ENCODE data around the gene EHBP1. TPM values are rescaled to one million over a fixed set of nuclear protein-coding genes. Genes with fewer than 3 reads are reported as not detected.

The EHBP1 gene
- polyA plus RNA-seq, 1 of the 3 experiments (the other 2 are of a cell fraction), result 62.7 TPM

DNA sequence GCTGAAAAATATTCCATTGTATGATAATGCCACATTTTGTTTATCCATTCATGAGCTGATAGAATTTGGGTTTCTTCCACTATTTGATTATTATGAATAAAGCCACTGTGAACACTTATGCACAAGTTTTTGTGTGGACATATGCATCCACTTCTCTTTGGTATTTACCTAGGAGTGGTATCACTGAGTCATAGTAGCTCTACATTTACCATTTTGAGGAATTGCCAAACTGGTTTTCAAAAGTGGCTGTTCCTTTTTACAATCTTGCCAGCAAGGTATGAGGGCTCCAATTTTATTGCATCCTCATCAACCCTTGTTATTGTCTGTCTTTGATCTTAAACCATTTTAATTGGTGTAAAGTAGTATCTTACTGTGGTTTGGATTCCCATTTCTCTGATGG, 13.3 kb upstream of the EHBP1 start:
- no peaks in the 10 kb centered on the region for H4K20me1 ChIP-seq (ENCODE audit: insufficient read depth)
- ChIA-PET CTCF (no interaction called here), POLR2A (no interaction called here)
- no peak overlapping the region for H3K4me2 ChIP-seq
- H3K4me1 ChIP-seq (ENCODE audit: control insufficient read depth in 1 of 2, insufficient read depth in 2 of 2, low read depth in 1 of 2, low read length in 1 of 2), result peaks cover 0 to 4% of the 10 kb centered on the region in 2 experiments; a peak in 1 of 4 replicates
- DNase-seq, result no peak
- H3K27me3 ChIP-seq (ENCODE audit: insufficient read depth), result no peaks in the 10 kb centered on the region
- H3K4me3 ChIP-seq (ENCODE audit: low read depth in 2 of 2, low read length in 1 of 2), result no peak overlapping the region
- H3K9me3 ChIP-seq, result no peaks in the 10 kb centered on the region
- TF ChIP-seq EP300 (IDR thresholded peaks at IDR 0.05; ENCODE audit: borderline replicate concordance in 1 of 2, low read depth in 1 of 2, low read length in 1 of 2) (no peak), PBX3 (IDR thresholded peaks at IDR 0.05) (no peak), USF2 (IDR thresholded peaks at IDR 0.05; ENCODE audit: borderline replicate concordance, low read depth, low read length) (no peak), RAD21 (IDR thresholded peaks at IDR 0.05; ENCODE audit: low read length) (no peak), RFX5 (IDR thresholded peaks at IDR 0.05; ENCODE audit: low read length) (no peak), TCF12 (IDR thresholded peaks at IDR 0.05) (no peak), SMC3 (IDR thresholded peaks at IDR 0.05; ENCODE audit: low read depth, low read length) (no peak), NFIC (IDR thresholded peaks at IDR 0.05; ENCODE audit: borderline replicate concordance) (no peak), MAX (IDR thresholded peaks at IDR 0.05; ENCODE audit: low read depth) (no peak)
- TF ChIP-seq, protein P1, sequence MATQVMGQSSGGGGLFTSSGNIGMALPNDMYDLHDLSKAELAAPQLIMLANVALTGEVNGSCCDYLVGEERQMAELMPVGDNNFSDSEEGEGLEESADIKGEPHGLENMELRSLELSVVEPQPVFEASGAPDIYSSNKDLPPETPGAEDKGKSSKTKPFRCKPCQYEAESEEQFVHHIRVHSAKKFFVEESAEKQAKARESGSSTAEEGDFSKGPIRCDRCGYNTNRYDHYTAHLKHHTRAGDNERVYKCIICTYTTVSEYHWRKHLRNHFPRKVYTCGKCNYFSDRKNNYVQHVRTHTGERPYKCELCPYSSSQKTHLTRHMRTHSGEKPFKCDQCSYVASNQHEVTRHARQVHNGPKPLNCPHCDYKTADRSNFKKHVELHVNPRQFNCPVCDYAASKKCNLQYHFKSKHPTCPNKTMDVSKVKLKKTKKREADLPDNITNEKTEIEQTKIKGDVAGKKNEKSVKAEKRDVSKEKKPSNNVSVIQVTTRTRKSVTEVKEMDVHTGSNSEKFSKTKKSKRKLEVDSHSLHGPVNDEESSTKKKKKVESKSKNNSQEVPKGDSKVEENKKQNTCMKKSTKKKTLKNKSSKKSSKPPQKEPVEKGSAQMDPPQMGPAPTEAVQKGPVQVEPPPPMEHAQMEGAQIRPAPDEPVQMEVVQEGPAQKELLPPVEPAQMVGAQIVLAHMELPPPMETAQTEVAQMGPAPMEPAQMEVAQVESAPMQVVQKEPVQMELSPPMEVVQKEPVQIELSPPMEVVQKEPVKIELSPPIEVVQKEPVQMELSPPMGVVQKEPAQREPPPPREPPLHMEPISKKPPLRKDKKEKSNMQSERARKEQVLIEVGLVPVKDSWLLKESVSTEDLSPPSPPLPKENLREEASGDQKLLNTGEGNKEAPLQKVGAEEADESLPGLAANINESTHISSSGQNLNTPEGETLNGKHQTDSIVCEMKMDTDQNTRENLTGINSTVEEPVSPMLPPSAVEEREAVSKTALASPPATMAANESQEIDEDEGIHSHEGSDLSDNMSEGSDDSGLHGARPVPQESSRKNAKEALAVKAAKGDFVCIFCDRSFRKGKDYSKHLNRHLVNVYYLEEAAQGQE (IDR thresholded peaks at IDR 0.05; ENCODE audit: low read depth, low read length), result no peak
- no peaks in the 10 kb centered on the region for H3K36me3 ChIP-seq (replicated peaks in 1 of 2; ENCODE audit: control insufficient read depth in 1 of 2, insufficient read depth in 2 of 2, low read length in 1 of 2)
- H3K79me2 ChIP-seq (ENCODE audit: insufficient read depth), result no peaks in the 10 kb centered on the region
- peaks cover 16% of the 10 kb centered on the region for H3F3A ChIP-seq (replicated peaks; ENCODE audit: insufficient read depth)
- no peak overlapping the region for H3K27ac ChIP-seq (ENCODE audit: low read depth in 2 of 2, low read length in 1 of 2)
- H3K9ac ChIP-seq, result no peak overlapping the region
- no peak overlapping the region for H2AFZ ChIP-seq (ENCODE audit: low read depth)
- no peaks in the 10 kb centered on the region for H3K9me2 ChIP-seq

GRCh38 chr2:62698653-62699052, 6.9 kb upstream of the EHBP1 start:
- CTCF ChIA-PET, result interaction anchor here (1.2 kb wide), 1 partner anchor 12 kb away, joined by 3 read pairs; no protein-coding TSS in a partner anchor
- Histone ChIP-seq H3K36me3 (replicated peaks in 1 of 2; ENCODE audit: control insufficient read depth in 1 of 2, insufficient read depth in 2 of 2, low read length in 1 of 2) (no peaks in the 10 kb centered on the region), H4K20me1 (ENCODE audit: insufficient read depth) (no peaks in the 10 kb centered on the region), H3K9ac (no peak overlapping the region), H3K4me2 (no peak overlapping the region), H3K27ac (ENCODE audit: low read depth in 2 of 2, low read length in 1 of 2) (no peak overlapping the region), H3K27me3 (ENCODE audit: insufficient read depth) (no peaks in the 10 kb centered on the region), H3K9me3 (no peaks in the 10 kb centered on the region), H2AFZ (ENCODE audit: low read depth) (no peak overlapping the region), H3K4me1 (ENCODE audit: control insufficient read depth in 1 of 2, insufficient read depth in 2 of 2, low read depth in 1 of 2, low read length in 1 of 2) (no peaks in the 10 kb centered on the region), H3K4me3 (ENCODE audit: low read depth in 2 of 2, low read length in 1 of 2) (no peak overlapping the region), H3F3A (replicated peaks; ENCODE audit: insufficient read depth) (no peaks in the 10 kb centered on the region), H3K79me2 (ENCODE audit: insufficient read depth) (no peaks in the 10 kb centered on the region), H3K9me2 (no peaks in the 10 kb centered on the region)
- POLR2A ChIA-PET, result no interaction called here
- WGBS (ENCODE audit: low lambda C conversion rate), result 86% methylated on average over 1 of the region's 1 CpG
- DNase-seq, result no peak
- TF ChIP-seq MEF2A (IDR thresholded peaks at IDR 0.05; ENCODE audit: borderline replicate concordance, low read depth) (no peak), RFX5 (IDR thresholded peaks at IDR 0.05; ENCODE audit: low read length) (no peak), FOXM1 (IDR thresholded peaks at IDR 0.05; ENCODE audit: low read depth) (no peak), PBX3 (IDR thresholded peaks at IDR 0.05) (no peak), FOSL2 (IDR thresholded peaks at IDR 0.05; ENCODE audit: borderline replicate concordance, low read depth) (no peak), GABPA (IDR thresholded peaks at IDR 0.05; ENCODE audit: low read depth) (no peak), POLR2AphosphoS5 (IDR thresholded peaks at IDR 0.05; ENCODE audit: low read depth, low read length) (no peak), MXI1 (IDR thresholded peaks at IDR 0.05; ENCODE audit: low read depth, low read length) (no peak), TCF12 (IDR thresholded peaks at IDR 0.05) (no peak), ELF1 (IDR thresholded peaks at IDR 0.05) (no peak), ZBTB33 (IDR thresholded peaks at IDR 0.05; ENCODE audit: borderline replicate concordance, low read depth) (no peak)
